HepG2 (cell line): Measurements from ENCODE around the gene HSCB. TPM values are rescaled to one million over a fixed set of nuclear protein-coding genes. Genes with fewer than 3 reads are reported as not detected.

Experiments used
- ATAC-seq: fragments of 200-7000 bp; cut with Tn5 transposase; 3 replicates; pipeline ENCODE4 v1.9.1; 2020; ENCODE audit warnings: mild to moderate bottlenecking, moderate library complexity
- BruUV-seq: library from RNA; stranded (reverse); fragments of 400-500 nt; replicated peaks from 2 replicates; lab custom pipeline; 2021; lab: Mats Ljungman, UMichigan
- CTCF ChIA-PET: fragments of 300-600 bp; formaldehyde crosslinking; extraction: SDS; loops from one replicate; lab custom pipeline; 2021; ENCODE audit warnings: low total read pairs, inconsistent platforms, low intra/inter-chr PET ratio; lab: Yijun Ruan, JAX
- POLR2A ChIA-PET: fragments of 350-600 bp; sonication (Branson Sonifier 250); formaldehyde crosslinking; loops from one replicate; lab custom pipeline; 2020; ENCODE audit warnings: antibody characterized with exemption, inconsistent platforms; lab: Yijun Ruan, JAX
- DNase-seq: peaks from one replicate; pipeline ENCODE4 v3.0.0-alpha.2; 2015; ENCODE audit warnings: low spot score
- FAIRE-seq: peaks from 3 replicates; lab custom pipeline; 2011; peaks lifted over from hg19 to GRCh38; lab: Jason Lieb, UNC
- H2AFZ ChIP-seq: one replicate; pipeline ENCODE4 v1.6.1; 2011; ENCODE audit warnings: low read length, inconsistent platforms
- H3K27ac ChIP-seq: fragments of 300-600 bp; 3 replicates; pipeline ENCODE4 v1.8.0; 2011; ENCODE audit warnings: mixed run types, mild to moderate bottlenecking, mixed read lengths, low read length, inconsistent platforms; ENCODE audit not compliant: insufficient read depth; ENCODE audit errors: extremely low read length
- H3K27me3 ChIP-seq, 2 experiments: fragments of 200-600 bp in 1 of 2; 2 replicates in 1 of 2; 3 replicates in 1 of 2; pipeline versions ENCODE4 v1.6.0 to v1.8.0; 2011; ENCODE audit warnings: low read length in 2 of 2, mild to moderate bottlenecking in 2 of 2, moderate library complexity in 2 of 2, inconsistent platforms in 1 of 2; ENCODE audit not compliant: insufficient read depth in 2 of 2, control insufficient read depth in 1 of 2
- H3K36me3 ChIP-seq, 2 experiments: fragments of 200-600 bp in 1 of 2; replicated peaks in 1 of 2; 2 replicates in 1 of 2; 3 replicates in 1 of 2; pipeline versions ENCODE4 v1.5.1 to v1.8.0; 2011; ENCODE audit warnings: low read length in 2 of 2, inconsistent platforms in 1 of 2; ENCODE audit not compliant: insufficient read depth in 2 of 2, control insufficient read depth in 1 of 2
- H3K4me1 ChIP-seq: 2 replicates; pipeline ENCODE4 v1.5.1; 2012; ENCODE audit warnings: low read length, inconsistent platforms; ENCODE audit not compliant: insufficient read depth
- H3K4me2 ChIP-seq: 2 replicates; pipeline ENCODE4 v1.6.0; 2011; ENCODE audit warnings: low read depth, low read length, inconsistent platforms
- H3K4me3 ChIP-seq, 3 experiments: fragments of 200-600 bp in 1 of 3; sonication (generic), shearing (Covaris generic) in 1 of 3; replicated peaks in 1 of 3; 2 replicates each; pipeline ENCODE4 v1.5.1; 2011 to 2016; ENCODE audit warnings: low read length in 3 of 3, inconsistent platforms in 2 of 3, low read depth in 2 of 3, mild to moderate bottlenecking in 2 of 3, control low read depth in 1 of 3, mixed read lengths in 1 of 3; ENCODE audit not compliant: insufficient read depth in 1 of 3
- H3K79me2 ChIP-seq: one replicate; pipeline ENCODE4 v1.6.1; 2011; ENCODE audit warnings: low read length, inconsistent platforms; ENCODE audit not compliant: insufficient read depth
- H3K9ac ChIP-seq: 2 replicates; pipeline ENCODE4 v1.6.0; 2011; ENCODE audit warnings: mild to moderate bottlenecking, low read depth, low read length, inconsistent platforms; ENCODE audit not compliant: insufficient read depth
- H3K9me3 ChIP-seq: 2 replicates; pipeline ENCODE4 v1.5.1; 2012; ENCODE audit warnings: mild to moderate bottlenecking, low read length
- H4K20me1 ChIP-seq: 2 replicates; pipeline ENCODE4 v1.6.0; 2011; ENCODE audit warnings: inconsistent platforms, mild to moderate bottlenecking, low read length, moderate library complexity; ENCODE audit not compliant: insufficient read depth
- MYNN ChIP-seq: sonication (generic); formaldehyde crosslinking; IDR thresholded peaks from 2 replicates; pipeline ENCODE4 v1.4.0; 2020; ENCODE audit warnings: mild to moderate bottlenecking, low read depth, missing genetic modification reagents
- NRL ChIP-seq: sonication (generic); formaldehyde crosslinking; IDR thresholded peaks from 2 replicates; pipeline ENCODE4 v1.5.0; 2020; ENCODE audit warnings: missing genetic modification reagents, mild to moderate bottlenecking, moderate library complexity, borderline replicate concordance
- SIX4 ChIP-seq: sonication (generic); formaldehyde crosslinking; IDR thresholded peaks from 2 replicates; pipeline ENCODE4 v1.4.0; 2020; ENCODE audit warnings: missing genetic modification reagents
- ZMAT5 ChIP-seq: sonication (generic); formaldehyde crosslinking; IDR thresholded peaks from 2 replicates; pipeline ENCODE4 v1.5.0; 2020; ENCODE audit warnings: mild to moderate bottlenecking, low read depth, missing genetic modification reagents, borderline replicate concordance
- ZNF121 ChIP-seq: sonication (generic); formaldehyde crosslinking; IDR thresholded peaks from 2 replicates; pipeline ENCODE4 v1.5.0; 2020; ENCODE audit warnings: mild to moderate bottlenecking, missing genetic modification reagents
- ZNF296 ChIP-seq: sonication (generic); formaldehyde crosslinking; conservative IDR thresholded peaks from 2 replicates; pipeline ENCODE4 v1.5.0; 2020; ENCODE audit warnings: mild to moderate bottlenecking, missing genetic modification reagents
- WGBS: methylation state at CpG from one replicate; pipeline ENCODE4 v1.1.6; 2017; ENCODE audit warnings: low lambda C conversion rate; 5-methylcytosine and 5-hydroxymethylcytosine counted together
- in situ Hi-C: cut with HindIII; loops from 2 replicates; pipeline ENCODE4 v1.10.0; 2017; ENCODE audit warnings: low pct_unique_long_range_greater_than_20kb; ENCODE audit not compliant: extremely low pct_ligation_motif_present
- intact Hi-C: fragments of 100-400 bp; cut with micrococcal nuclease; formaldehyde crosslinking; loops from one replicate; pipeline ENCODE4 v1.10.0; 2022; ENCODE audit not compliant: unreplicated experiment
- polyA plus RNA-seq, 8 experiments: library from polyadenylated mRNA; depleted of rRNA in 3 of 8; stranded (reverse) in 7 of 8; unstranded in 1 of 8; fragments of >200 nt; fragmentation: Illumina TruSeq in 4 of 8; extraction: Trizol in 4 of 8; gene quantifications; 2 replicates each; pipeline versions ENCODE4 v1.2.1 to v1.2.3, GENCODE V29; 2011 to 2016; ENCODE audit warnings: low read depth in 4 of 8, missing spikeins in 1 of 8, mixed read lengths in 1 of 8; ENCODE audit not compliant: insufficient read depth in 1 of 8
- total RNA-seq, 5 experiments: library from RNA; depleted of rRNA; stranded (reverse); fragments of >200 nt; fragmentation: Illumina TruSeq; extraction: Trizol; gene quantifications; 2 replicates each; pipeline ENCODE4 v1.2.3, GENCODE V29; 2016; ENCODE audit warnings: low read depth in 1 of 5
- TF ChIP-seq, protein P1 (sequence below): sonication (generic); formaldehyde crosslinking; IDR thresholded peaks from 2 replicates; pipeline ENCODE4 v1.4.0; 2020; ENCODE audit warnings: missing genetic modification reagents

HSCB gene
- total and polyA plus RNA-seq, 2 of the 13 experiments (the other 11 are each of a cell fraction or from before 2014, with no cell fraction given), result 15.4 to 20.9 TPM

- TF ChIP-seq ZNF121 (CRISPR knock-in tag), result no peak
Observed at GRCh38 chr22:28714043-28714628, 27.7 kb upstream of the HSCB start (continued).

DNA sequence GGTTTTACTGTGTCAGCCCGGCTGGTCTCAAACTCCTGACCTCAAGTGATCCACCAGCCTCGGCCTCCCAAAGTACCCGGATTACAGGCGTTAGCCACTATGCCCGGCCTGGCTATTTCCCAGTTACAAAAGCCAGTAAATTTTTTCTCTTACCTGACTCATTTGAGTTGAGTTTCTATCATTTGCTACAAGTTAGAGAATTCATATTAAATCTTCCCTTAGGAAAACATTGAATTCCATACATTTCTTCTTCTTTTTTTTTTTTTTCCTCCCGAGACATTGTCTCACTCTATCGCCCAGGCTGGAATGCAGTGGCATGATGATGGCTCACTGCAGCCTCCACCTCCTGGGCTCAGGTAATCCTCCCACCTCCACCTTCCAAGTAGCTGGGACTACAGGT lies 26.2 kb upstream of the HSCB start:
- CTCF ChIA-PET, result no interaction called here
- POLR2A ChIA-PET, result no interaction called here
- peaks cover 2 to 7% of the 10 kb centered on the region in 2 experiments; a peak in 4 of 5 replicates for H3K36me3 ChIP-seq

More for the DNA sequence above, 26.2 kb upstream of the HSCB start:
- Histone ChIP-seq H3K79me2 (no peaks in the 10 kb centered on the region), H3K4me3 (no peak overlapping the region), H3K27me3 (no peaks in the 10 kb centered on the region), H3K9ac (no peak overlapping the region), H3K9me3 (no peaks in the 10 kb centered on the region), H3K4me1 (peaks cover 25% of the 10 kb centered on the region), H3K27ac (no peak overlapping the region)
- 95% methylated on average over 7 of the region's 7 CpGs for WGBS
- in situ Hi-C loops (no loop called here), intact Hi-C loops (no loop called here)
- FAIRE-seq, result no peak
- ATAC-seq, result no peak
- no peak for DNase-seq
- TF ChIP-seq SIX4 (CRISPR knock-in tag), result no peak
- TF ChIP-seq ZNF296, result no peak
- no peak for TF ChIP-seq NRL (CRISPR knock-in tag)
- TF ChIP-seq, protein P1, sequence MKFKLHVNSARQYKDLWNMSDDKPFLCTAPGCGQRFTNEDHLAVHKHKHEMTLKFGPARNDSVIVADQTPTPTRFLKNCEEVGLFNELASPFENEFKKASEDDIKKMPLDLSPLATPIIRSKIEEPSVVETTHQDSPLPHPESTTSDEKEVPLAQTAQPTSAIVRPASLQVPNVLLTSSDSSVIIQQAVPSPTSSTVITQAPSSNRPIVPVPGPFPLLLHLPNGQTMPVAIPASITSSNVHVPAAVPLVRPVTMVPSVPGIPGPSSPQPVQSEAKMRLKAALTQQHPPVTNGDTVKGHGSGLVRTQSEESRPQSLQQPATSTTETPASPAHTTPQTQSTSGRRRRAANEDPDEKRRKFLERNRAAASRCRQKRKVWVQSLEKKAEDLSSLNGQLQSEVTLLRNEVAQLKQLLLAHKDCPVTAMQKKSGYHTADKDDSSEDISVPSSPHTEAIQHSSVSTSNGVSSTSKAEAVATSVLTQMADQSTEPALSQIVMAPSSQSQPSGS (CRISPR knock-in tag), result no peak
- TF ChIP-seq ZMAT5 (CRISPR knock-in tag), result no peak
- TF ChIP-seq MYNN, result no peak
- TF ChIP-seq, all 625 proteins: peak for 0
- H3K4me2 ChIP-seq, result no peak overlapping the region
- H4K20me1 ChIP-seq, result no peaks in the 10 kb centered on the region
- BruUV-seq, result no TSS peak
- H2AFZ ChIP-seq, result no peak overlapping the region
